Stimulated activated effector memory CD8-positive, alpha-beta T cell treated with anti-CD3 and anti-CD28 coated beads, Interleukin-12 subunit alpha, Interleukin-12 subunit beta, amount 100 ng/mL, for 72 hours (primary cell): ENCODE data around the gene CPNE2.

Experiments
- ATAC-seq: fragments of 150-1000 bp; cut with Tn5 transposase; 2 replicates; pipeline ENCODE4 v1.10.0; 2021
- DNase-seq, 2 donors: peaks; one replicate each; pipeline ENCODE4 v3.0.0; 2021 to 2022; ENCODE audit warnings: low spot score in 2 of 2
- H3K27ac Mint-ChIP-seq: one replicate; pipeline ENCODE4 v1.8.0; 2022; ENCODE audit warnings: mild to moderate bottlenecking, mixed read lengths
- H3K36me3 Mint-ChIP-seq: one replicate; pipeline ENCODE4 v1.8.0; 2022; ENCODE audit warnings: mild to moderate bottlenecking, mixed read lengths
- H3K4me1 Mint-ChIP-seq: one replicate; pipeline ENCODE4 v1.8.0; 2022; ENCODE audit warnings: mixed read lengths
- H3K4me3 Mint-ChIP-seq: one replicate; pipeline ENCODE4 v1.8.0; 2022; ENCODE audit warnings: mild to moderate bottlenecking, mixed read lengths
- H3K9me3 Mint-ChIP-seq: one replicate; pipeline ENCODE4 v1.8.0; 2022; ENCODE audit warnings: mixed read lengths

CPNE2 gene

GRCh38 chr16:57166951-57167350 is 74.6 kb downstream of the CPNE2 start:
- Mint-ChIP-seq H3K36me3 (peaks cover 96% of the 10 kb centered on the region), H3K4me3 (no peak overlapping the region), H3K9me3 (no peaks in the 10 kb centered on the region), H3K27ac (no peak overlapping the region), H3K4me1 (no peaks in the 10 kb centered on the region)
- DNase-seq (no peak), ATAC-seq (no peak)

- peaks cover 96% of the 10 kb centered on the region for H3K36me3 Mint-ChIP-seq
- DNase-seq (no peak), ATAC-seq (no peak)
- no peaks in the 10 kb centered on the region for H3K9me3 Mint-ChIP-seq
- H3K27ac Mint-ChIP-seq, result no peak overlapping the region
- H3K4me1 Mint-ChIP-seq, result no peaks in the 10 kb centered on the region
- no peak overlapping the region for H3K4me3 Mint-ChIP-seq
These were observed 75.2 kb downstream of the CPNE2 start for GRCh38 chr16:57167538-57167937.

DNA sequence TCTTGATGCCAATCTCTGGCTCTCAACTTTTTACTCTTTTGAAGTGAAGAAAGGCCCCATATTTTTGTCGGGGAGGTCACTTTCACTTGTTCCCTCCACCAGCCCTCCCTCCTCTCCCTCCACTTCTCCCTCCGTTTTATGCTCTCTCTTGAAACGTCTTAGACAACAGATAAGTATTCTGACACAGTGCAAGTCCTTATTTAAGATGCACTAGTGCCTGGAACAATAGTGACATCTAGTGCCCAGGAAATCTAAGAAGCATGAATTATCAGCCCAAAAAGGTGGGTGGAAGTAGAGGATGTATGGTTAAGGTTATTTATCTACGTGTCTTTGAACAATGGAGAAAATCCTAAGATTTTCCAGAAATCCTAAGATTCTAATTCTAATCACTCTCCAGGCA is 75.6 kb downstream of the CPNE2 start:
- Mint-ChIP-seq H3K4me1 (no peaks in the 10 kb centered on the region), H3K4me3 (no peak overlapping the region), H3K36me3 (peaks cover 96% of the 10 kb centered on the region), H3K27ac (no peak overlapping the region), H3K9me3 (no peaks in the 10 kb centered on the region)
- DNase-seq, result no peak
- peak; percentile 77 for ATAC-seq

GRCh38 chr16:57169327-57169726 is 76.9 kb downstream of the CPNE2 start:
- DNase-seq (no peak), ATAC-seq (no peak)
- Mint-ChIP-seq H3K4me1 (no peaks in the 10 kb centered on the region), H3K36me3 (peaks cover 93% of the 10 kb centered on the region), H3K9me3 (no peaks in the 10 kb centered on the region), H3K4me3 (no peak overlapping the region), H3K27ac (no peak overlapping the region)

GRCh38 chr16:57172721-57173290 is 80.4 kb downstream of the CPNE2 start:
- Mint-ChIP-seq H3K9me3 (no peaks in the 10 kb centered on the region), H3K4me3 (no peak overlapping the region), H3K27ac (no peak overlapping the region), H3K4me1 (no peaks in the 10 kb centered on the region), H3K36me3 (peaks cover 69% of the 10 kb centered on the region)
- DNase-seq (no peak), ATAC-seq (no peak)

GRCh38 chr16:57175896-57176295 is 83.5 kb downstream of the CPNE2 start:
- Mint-ChIP-seq H3K9me3 (no peaks in the 10 kb centered on the region), H3K36me3 (peaks cover 38% of the 10 kb centered on the region), H3K4me3 (no peak overlapping the region), H3K4me1 (no peaks in the 10 kb centered on the region), H3K27ac (no peak overlapping the region)
- DNase-seq, result no peak
- ATAC-seq, result no peak

DNA sequence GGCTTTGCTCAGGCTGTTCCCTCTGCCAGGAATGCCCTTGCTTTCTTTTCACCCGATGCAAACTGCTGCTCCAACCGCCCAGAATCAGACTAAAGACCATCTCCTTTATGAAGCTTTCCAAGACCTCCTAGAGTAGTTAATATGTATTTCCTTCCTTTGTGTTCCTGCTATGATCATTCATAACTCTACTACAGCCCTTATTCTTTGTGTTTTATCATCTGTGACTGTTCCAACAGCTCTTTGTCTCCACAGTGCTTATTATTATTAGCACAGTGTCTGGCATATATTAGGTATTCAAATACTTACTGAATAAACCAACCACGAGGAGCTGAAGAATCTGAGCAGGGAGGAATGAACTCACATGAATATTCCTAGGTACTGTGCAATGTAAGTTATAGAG is 85.8 kb downstream of the CPNE2 start:
- DNase-seq (no peak), ATAC-seq (no peak)
- H3K4me3 Mint-ChIP-seq, result no peak overlapping the region
- peaks cover 15% of the 10 kb centered on the region for H3K36me3 Mint-ChIP-seq
- no peaks in the 10 kb centered on the region for H3K4me1 Mint-ChIP-seq
- no peak overlapping the region for H3K27ac Mint-ChIP-seq
- H3K9me3 Mint-ChIP-seq, result no peaks in the 10 kb centered on the region

GRCh38 chr16:57178793-57179212 is 86.4 kb downstream of the CPNE2 start:
- Mint-ChIP-seq H3K4me3 (no peak overlapping the region), H3K36me3 (peaks cover 9% of the 10 kb centered on the region), H3K27ac (no peak overlapping the region), H3K4me1 (peaks cover 3% of the 10 kb centered on the region), H3K9me3 (no peaks in the 10 kb centered on the region)
- ATAC-seq (no peak), DNase-seq (no peak)

- H3K4me1 Mint-ChIP-seq, result peaks cover 8% of the 10 kb centered on the region
- no peak overlapping the region for H3K27ac Mint-ChIP-seq
- no peak overlapping the region for H3K4me3 Mint-ChIP-seq
- ATAC-seq (no peak), DNase-seq (no peak)
- no peaks in the 10 kb centered on the region for H3K9me3 Mint-ChIP-seq
- peaks cover 7% of the 10 kb centered on the region for H3K36me3 Mint-ChIP-seq
These were observed 86.9 kb downstream of the CPNE2 start for GRCh38 chr16:57179215-57179828.

GRCh38 chr16:57184113-57184512 is 91.7 kb downstream of the CPNE2 start:
- peaks cover 36% of the 10 kb centered on the region for H3K4me1 Mint-ChIP-seq
- no peak for ATAC-seq
- H3K9me3 Mint-ChIP-seq, result no peaks in the 10 kb centered on the region
- H3K4me3 Mint-ChIP-seq, result peak overlapping the region; percentile 99
- H3K36me3 Mint-ChIP-seq, result peaks cover 23% of the 10 kb centered on the region
- H3K27ac Mint-ChIP-seq, result peak overlapping the region; percentile 42
- no peak for DNase-seq

- ATAC-seq, result no peak
- H3K4me1 Mint-ChIP-seq, result peaks cover 39% of the 10 kb centered on the region
- H3K9me3 Mint-ChIP-seq, result no peaks in the 10 kb centered on the region
- peak overlapping the region; percentile 99 for H3K27ac Mint-ChIP-seq
- peaks cover 32% of the 10 kb centered on the region for H3K36me3 Mint-ChIP-seq
- peak overlapping the region; percentile 99 for H3K4me3 Mint-ChIP-seq
- DNase-seq, result no peak
These were observed 92.6 kb downstream of the CPNE2 start for GRCh38 chr16:57184887-57185445.

DNA sequence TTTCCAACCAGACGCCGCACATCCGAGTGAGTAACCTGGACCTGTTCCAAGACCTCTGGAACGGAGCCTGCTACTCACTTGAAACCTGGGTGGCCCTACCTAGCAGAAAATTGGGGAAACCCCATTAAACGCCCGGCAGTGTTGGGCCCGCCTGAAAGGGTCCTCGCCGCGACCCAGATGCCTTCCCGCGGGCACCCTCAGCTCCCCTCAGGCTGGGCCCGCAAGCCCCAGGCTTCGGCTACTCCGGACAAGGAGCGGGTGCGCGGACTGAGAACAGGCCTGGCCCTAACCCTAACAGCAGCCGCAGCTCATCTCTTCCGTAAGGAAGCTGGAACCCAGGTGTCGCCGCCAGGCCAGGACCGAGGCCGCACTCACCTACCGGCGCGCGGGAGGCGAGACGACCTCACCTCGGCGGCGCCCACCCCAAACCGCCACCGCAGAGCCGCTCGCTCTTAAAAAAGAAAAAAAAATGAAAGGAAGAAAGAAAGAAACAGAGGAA is 93.1 kb downstream of the CPNE2 start:
- Mint-ChIP-seq H3K4me1 (peaks cover 42% of the 10 kb centered on the region), H3K4me3 (peak overlapping the region; percentile 99), H3K27ac (peak overlapping the region; percentile 99), H3K9me3 (no peaks in the 10 kb centered on the region), H3K36me3 (peaks cover 35% of the 10 kb centered on the region)
- peak in 1 of 2 donors; percentile 9 for DNase-seq
- peak; percentile 41 for ATAC-seq

DNA sequence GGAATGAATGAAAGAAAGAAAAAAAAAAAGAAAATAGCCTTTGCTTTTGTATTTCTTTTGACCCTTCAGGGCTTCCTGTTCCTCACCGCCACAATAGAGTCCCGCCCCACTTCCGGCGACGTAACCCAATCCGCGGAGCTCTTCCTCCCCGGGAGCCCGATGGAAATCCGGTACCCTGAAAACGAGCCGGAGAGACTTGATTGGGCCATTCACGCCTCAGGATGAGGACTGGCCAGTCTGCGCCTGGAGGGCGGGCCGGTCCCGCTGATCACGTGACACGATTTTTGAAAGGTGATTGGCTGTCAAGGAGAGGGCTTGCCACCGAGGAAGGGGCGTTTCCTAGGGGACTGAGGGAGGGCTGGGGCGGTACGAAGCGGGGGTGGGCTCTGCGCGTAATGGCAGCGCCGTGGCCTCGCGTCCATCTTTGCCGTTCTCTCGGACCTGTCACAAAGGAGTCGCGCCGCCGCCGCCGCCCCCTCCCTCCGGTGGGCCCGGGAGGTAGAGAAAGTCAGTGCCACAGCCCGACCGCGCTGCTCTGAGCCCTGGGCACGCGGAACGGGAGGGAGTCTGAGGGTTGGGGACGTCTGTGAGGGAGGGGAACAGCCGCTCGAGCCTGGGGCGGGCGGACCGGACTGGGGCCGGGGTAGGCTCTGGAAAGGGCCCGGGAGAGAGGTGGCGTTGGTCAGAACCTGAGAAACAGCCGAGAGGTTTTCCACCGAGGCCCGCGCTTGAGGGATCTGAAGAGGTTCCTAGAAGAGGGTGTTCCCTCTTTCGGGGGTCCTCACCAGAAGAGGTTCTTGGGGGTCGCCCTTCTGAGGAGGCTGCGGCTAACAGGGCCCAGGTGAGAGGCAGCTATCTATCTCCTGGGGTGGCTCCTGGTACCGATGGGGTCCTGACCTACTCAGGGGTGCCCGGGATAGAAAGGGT is 93.8 kb downstream of the CPNE2 start, which contains the start of the genes PSME3IP1 and RSPRY1:
TSS of gene PSME3IP1 (minus strand) at position 95 of the 927 bp plus-strand sequence. CDS start 12,185 bp downstream, outside the sequence.
TSS of gene RSPRY1 (plus strand) at position 385 of the 927 bp plus-strand sequence. CDS start 18,330 bp downstream, outside the sequence.
- Mint-ChIP-seq H3K36me3 (peaks cover 35% of the 10 kb centered on the region), H3K4me1 (peaks cover 42% of the 10 kb centered on the region), H3K4me3 (peak within 1 kb of the TSS; percentile 99), H3K27ac (peak within 1 kb of the TSS; percentile 99), H3K9me3 (no peaks in the 10 kb centered on the region)
- peak; percentile 95 for ATAC-seq
- peak; percentile 98 to 100 for DNase-seq

DNA sequence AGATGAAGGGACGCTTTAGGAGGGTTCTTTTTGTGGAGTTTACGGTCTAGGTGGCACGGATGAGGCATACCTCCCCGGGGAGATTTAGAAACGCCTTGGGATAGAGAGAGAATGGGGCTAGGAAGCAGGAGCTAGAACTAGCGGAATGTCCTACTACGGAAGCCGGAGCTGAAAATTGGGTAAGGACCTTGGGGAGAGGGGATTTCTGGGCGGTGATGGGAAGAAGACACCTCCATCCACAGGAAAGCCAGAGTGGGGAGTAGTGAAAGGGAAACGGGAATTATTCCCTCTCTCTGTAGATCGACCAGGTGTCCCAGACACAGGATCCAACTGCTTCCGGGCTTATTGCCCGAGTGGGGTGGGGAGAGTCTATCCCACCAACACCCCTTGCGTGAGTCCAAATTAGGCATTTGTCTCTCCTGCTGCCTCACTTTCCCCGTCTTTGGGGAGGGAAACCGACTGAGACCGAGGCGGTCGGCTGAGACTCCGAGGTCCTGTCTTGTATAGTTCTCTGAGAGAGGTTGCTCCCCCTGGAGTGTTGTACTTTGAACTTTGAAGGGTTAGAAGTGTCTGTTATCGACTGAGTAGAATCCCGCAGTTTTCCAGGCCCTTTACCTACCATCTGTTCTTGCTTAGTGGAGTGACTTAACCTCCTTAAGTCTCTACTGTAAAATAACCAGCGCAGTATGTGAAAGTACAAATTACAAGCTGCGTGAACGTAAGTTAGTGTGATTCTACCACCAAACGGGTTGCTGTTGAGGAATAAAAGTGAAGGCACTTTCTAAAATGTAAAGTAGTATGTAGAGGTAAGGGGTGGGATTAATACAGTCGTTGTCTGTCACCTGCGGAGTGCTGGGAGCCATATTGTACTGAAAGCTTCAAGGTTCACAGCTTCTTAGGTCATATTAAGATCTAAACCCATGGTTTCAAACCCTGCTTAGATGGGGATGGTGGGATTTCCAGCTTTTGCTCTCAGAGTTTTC is 94.8 kb downstream of the CPNE2 start:
- Mint-ChIP-seq H3K36me3 (peaks cover 35% of the 10 kb centered on the region), H3K9me3 (no peaks in the 10 kb centered on the region), H3K4me3 (peak overlapping the region; percentile 99), H3K27ac (peak overlapping the region; percentile 99), H3K4me1 (peaks cover 42% of the 10 kb centered on the region)
- DNase-seq (peak in 1 of 2 donors; percentile 66), ATAC-seq (no peak)
